ENCODE data around the gene RPE. TPM values are rescaled to one million over a fixed set of nuclear protein-coding genes. Genes with fewer than 3 reads are reported as not detected.

RPE gene
- polyA plus RNA-seq, 1 donor (not counting 4 experiments of a cell fraction or from before 2014, with no cell fraction given) = 69.6 TPM

GRCh38 chr2:209998596-209998995 lies 3.8 kb upstream of the RPE start:
- Histone ChIP-seq H3K9ac (ENCODE audit: control insufficient read depth, extremely low read depth, insufficient read depth, low read length) (no peak overlapping the region), H4K20me1 (ENCODE audit: control insufficient read depth, extremely low read depth, insufficient read depth, low read length) (no peaks in the 10 kb centered on the region), H3K9me3 (ENCODE audit: control insufficient read depth, low read depth, low read length) (no peaks in the 10 kb centered on the region), H2AFZ (ENCODE audit: control insufficient read depth, low read length) (no peak overlapping the region), H3K36me3 (ENCODE audit: control insufficient read depth in 2 of 2, extremely low read depth in 1 of 2, insufficient read depth in 2 of 2, low read length in 2 of 2) (no peaks in the 10 kb centered on the region), H3K27me3 (ENCODE audit: control insufficient read depth, extremely low read depth, insufficient read depth, low read length) (no peaks in the 10 kb centered on the region), H3K27ac (ENCODE audit: control insufficient read depth, insufficient read depth, low read length) (no peak overlapping the region), H3K4me1 (ENCODE audit: control insufficient read depth, extremely low read depth, insufficient read depth, low read length) (peaks cover 7% of the 10 kb centered on the region), H3K9me1 (ENCODE audit: control insufficient read depth, extremely low read depth, insufficient read depth, low read length) (no peaks in the 10 kb centered on the region), H3K4me2 (ENCODE audit: control insufficient read depth, extremely low read depth, insufficient read depth, low read depth, low read length) (no peak overlapping the region), H3K79me2 (ENCODE audit: control insufficient read depth, insufficient read depth, low read length) (peaks cover 12% of the 10 kb centered on the region), H3K4me3 (ENCODE audit: control insufficient read depth in 2 of 3, extremely low read depth in 1 of 3, insufficient read depth in 2 of 3, low read depth in 1 of 3, low read length in 3 of 3) (no peak overlapping the region)
- dilution Hi-C loops (cut with MboI; ENCODE audit: extremely low pct_ligation_motif_present, low sequenced_read_pairs) = no loop called here
- no peak for TF ChIP-seq EZH2 (IDR thresholded peaks at IDR 0.05; ENCODE audit: low read length)
- FAIRE-seq (no peak), DNase-seq (ENCODE audit: low read depth, low spot score) (no peak)

GRCh38 chr2:210000464-210001324 lies 1.7 kb upstream of the RPE start:
- Histone ChIP-seq H3K9me3 (ENCODE audit: control insufficient read depth, low read depth, low read length) (no peaks in the 10 kb centered on the region), H3K4me3 (ENCODE audit: control insufficient read depth in 2 of 3, extremely low read depth in 1 of 3, insufficient read depth in 2 of 3, low read depth in 1 of 3, low read length in 3 of 3) (no peak overlapping the region), H2AFZ (ENCODE audit: control insufficient read depth, low read length) (no peak overlapping the region), H3K27ac (ENCODE audit: control insufficient read depth, insufficient read depth, low read length) (no peak overlapping the region), H3K36me3 (ENCODE audit: control insufficient read depth in 2 of 2, extremely low read depth in 1 of 2, insufficient read depth in 2 of 2, low read length in 2 of 2) (peaks cover 0 to 2% of the 10 kb centered on the region in 2 experiments), H3K79me2 (ENCODE audit: control insufficient read depth, insufficient read depth, low read length) (peaks cover 33% of the 10 kb centered on the region), H3K4me2 (ENCODE audit: control insufficient read depth, extremely low read depth, insufficient read depth, low read depth, low read length) (no peak overlapping the region), H4K20me1 (ENCODE audit: control insufficient read depth, extremely low read depth, insufficient read depth, low read length) (no peaks in the 10 kb centered on the region), H3K4me1 (ENCODE audit: control insufficient read depth, extremely low read depth, insufficient read depth, low read length) (peaks cover 24% of the 10 kb centered on the region), H3K9ac (ENCODE audit: control insufficient read depth, extremely low read depth, insufficient read depth, low read length) (no peak overlapping the region), H3K9me1 (ENCODE audit: control insufficient read depth, extremely low read depth, insufficient read depth, low read length) (no peaks in the 10 kb centered on the region), H3K27me3 (ENCODE audit: control insufficient read depth, extremely low read depth, insufficient read depth, low read length) (no peaks in the 10 kb centered on the region)
- dilution Hi-C loops (cut with MboI; ENCODE audit: extremely low pct_ligation_motif_present, low sequenced_read_pairs) = no loop called here
- DNase-seq (ENCODE audit: low read depth, low spot score) = no peak
- no peak for FAIRE-seq
- TF ChIP-seq CTCF (optimal IDR thresholded peaks at IDR 0.05 in 1 of 3, IDR thresholded peaks at IDR 0.05 in 1 of 3, conservative IDR thresholded peaks at IDR 0.05 in 1 of 3; ENCODE audit: extremely low read depth in 1 of 3, insufficient read depth in 2 of 3, low read length in 3 of 3) = no peak
- no peak for TF ChIP-seq EZH2 (IDR thresholded peaks at IDR 0.05; ENCODE audit: low read length)
